GM13977 (cell line): ENCODE measurements around the gene FHIT.

Experiments
- DNase-seq: peaks from one replicate; pipeline ENCODE4 v3.0.0; 2012; ENCODE audit warnings: low spot score
- in situ Hi-C: fragments of 300-500 bp; cut with MboI; formaldehyde crosslinking; loops from one replicate; pipeline ENCODE4 v1.12.0; 2022; ENCODE audit warnings: low sequenced_read_pairs, low pct_unique_long_range_greater_than_20kb, mixed read lengths, inconsistent platforms; ENCODE audit not compliant: unreplicated experiment
- TF ChIP-seq, protein P1 (sequence below): IDR thresholded peaks from 2 replicates; pipeline ENCODE4 v1.5.1; 2012; ENCODE audit warnings: mild to moderate bottlenecking, control low read depth; ENCODE audit not compliant: insufficient read depth; ENCODE audit errors: extremely low read depth, missing control alignments

FHIT gene

DNA sequence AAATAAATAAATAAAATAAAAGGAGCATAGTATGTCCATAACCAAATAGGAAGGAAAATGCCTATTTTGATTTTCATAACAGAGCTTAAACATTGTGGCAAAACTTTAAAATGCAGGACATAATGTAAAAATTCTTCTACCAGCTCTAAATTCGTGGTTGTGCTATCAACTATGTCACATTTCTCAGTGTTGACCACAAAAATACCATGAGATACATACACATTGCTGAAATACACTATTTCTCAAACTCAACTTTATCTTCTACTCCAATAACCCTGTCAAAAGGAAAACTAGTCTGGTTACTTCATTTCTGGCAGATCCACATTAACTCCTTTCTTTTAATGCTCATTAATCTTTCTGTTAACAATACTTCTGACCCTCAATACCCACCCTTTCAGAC lies 523.2 kb downstream of the FHIT start:
- DNase-seq: no peak
- in situ Hi-C loops: no loop called here
- TF ChIP-seq, protein P1, sequence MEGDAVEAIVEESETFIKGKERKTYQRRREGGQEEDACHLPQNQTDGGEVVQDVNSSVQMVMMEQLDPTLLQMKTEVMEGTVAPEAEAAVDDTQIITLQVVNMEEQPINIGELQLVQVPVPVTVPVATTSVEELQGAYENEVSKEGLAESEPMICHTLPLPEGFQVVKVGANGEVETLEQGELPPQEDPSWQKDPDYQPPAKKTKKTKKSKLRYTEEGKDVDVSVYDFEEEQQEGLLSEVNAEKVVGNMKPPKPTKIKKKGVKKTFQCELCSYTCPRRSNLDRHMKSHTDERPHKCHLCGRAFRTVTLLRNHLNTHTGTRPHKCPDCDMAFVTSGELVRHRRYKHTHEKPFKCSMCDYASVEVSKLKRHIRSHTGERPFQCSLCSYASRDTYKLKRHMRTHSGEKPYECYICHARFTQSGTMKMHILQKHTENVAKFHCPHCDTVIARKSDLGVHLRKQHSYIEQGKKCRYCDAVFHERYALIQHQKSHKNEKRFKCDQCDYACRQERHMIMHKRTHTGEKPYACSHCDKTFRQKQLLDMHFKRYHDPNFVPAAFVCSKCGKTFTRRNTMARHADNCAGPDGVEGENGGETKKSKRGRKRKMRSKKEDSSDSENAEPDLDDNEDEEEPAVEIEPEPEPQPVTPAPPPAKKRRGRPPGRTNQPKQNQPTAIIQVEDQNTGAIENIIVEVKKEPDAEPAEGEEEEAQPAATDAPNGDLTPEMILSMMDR: no peak

DNA sequence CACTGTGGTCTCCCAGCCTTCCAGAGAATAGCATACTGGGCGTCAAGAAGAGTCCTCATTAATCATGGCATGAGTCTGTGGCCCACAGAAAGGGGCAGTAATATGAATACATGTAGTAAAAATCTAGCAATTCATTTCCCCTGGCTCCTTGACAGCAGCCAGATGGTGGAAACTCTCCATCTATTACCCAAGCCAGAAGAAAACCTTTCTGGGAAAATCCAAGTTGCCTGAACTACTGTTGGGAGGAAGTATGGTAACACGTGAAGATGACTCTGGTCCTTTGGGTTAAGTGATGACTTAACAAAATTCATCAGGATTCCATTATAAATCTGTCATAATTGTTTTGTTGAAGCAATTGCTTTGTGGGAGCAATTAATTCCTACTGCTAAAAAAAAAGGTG lies 530.5 kb downstream of the FHIT start:
- TF ChIP-seq, protein P1: no peak
- DNase-seq: no peak

DNA sequence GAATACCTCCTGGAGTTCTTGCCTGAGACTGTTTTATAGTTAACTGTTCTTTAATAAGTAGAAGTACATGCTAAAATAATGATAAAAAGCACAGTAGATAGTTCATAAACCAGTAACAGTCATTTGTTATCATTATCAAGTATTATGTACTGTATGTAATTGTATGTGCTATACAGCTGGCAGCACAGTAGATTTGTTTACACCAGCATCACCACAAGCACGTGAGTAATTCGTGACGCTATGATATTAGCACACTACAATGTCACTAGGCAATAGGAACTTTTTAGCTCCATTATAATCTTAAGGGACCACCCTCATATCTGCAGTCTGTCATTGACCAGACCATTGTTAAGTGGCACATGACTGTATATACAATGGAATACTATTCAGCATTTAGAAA lies 534.7 kb downstream of the FHIT start:
- TF ChIP-seq, protein P1: no peak
- in situ Hi-C loops: no loop called here
- no peak for DNase-seq

More for the DNA sequence above, 530.5 kb downstream of the FHIT start:
- in situ Hi-C loops: no loop called here

DNA sequence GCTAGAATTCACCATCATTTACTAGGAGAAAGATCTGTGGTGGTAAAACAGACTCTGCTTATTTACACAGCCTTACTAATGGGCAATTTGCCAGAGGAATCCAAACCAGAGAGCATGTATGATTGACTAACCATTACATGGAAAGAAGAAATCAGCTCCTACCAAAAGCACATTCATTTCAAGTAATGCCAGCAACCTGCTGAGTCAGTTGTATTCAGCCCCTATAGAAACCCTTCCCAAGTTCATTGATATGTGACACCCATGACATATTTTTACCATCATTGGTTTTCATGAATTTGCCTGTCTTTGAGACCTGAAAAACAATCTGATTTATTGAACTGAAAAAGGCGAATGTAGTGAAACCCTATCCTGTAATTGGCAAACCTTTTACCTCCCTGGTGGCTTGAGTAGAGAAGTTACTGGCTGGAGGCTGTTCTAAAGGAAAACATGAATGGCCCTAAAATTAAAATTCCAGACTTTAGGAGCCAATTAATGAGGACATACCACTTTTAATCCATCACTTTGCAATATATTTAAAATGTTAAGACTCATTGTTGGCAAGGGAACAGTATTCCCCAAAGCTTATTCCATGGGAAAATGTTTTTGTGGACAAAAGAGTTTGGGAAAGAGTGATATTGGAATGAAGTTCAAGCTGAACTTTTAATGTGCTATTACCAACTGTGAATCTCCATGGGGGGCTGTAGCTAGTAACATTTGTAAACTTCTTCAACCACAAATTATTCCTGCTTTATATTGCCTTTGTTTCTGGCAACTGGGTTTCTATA lies 542.9 kb downstream of the FHIT start:
- no peak for DNase-seq
- TF ChIP-seq, protein P1: no peak
- in situ Hi-C loops: no loop called here

DNA sequence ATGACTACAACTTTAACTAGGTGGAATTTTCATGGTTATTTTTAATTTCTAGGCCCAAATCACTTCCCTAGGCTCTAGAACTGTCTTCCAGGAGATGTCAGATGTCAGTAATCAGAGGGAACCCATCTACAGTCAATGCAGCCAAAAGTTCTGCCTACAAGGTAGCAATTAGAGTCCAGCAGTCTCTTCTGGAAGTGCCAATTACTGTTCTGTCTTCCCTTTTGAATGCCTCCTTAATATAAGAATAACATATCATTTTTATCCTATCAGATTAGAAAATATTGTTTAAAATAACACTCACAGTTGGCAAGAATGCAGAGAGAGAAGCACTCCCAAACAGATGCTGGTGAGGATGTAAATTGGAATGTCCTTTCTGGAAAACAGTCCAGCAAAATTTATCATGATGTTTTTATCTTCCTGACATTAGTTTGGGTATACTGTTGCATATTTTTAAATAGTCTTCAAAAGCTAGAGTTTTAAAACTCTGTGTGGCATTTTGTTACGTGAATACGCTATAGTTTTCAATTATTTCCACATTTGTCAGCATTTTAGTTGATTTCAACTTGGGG lies 543.7 kb downstream of the FHIT start:
- TF ChIP-seq, protein P1: no peak
- no peak for DNase-seq
- in situ Hi-C loops: no loop called here

DNA sequence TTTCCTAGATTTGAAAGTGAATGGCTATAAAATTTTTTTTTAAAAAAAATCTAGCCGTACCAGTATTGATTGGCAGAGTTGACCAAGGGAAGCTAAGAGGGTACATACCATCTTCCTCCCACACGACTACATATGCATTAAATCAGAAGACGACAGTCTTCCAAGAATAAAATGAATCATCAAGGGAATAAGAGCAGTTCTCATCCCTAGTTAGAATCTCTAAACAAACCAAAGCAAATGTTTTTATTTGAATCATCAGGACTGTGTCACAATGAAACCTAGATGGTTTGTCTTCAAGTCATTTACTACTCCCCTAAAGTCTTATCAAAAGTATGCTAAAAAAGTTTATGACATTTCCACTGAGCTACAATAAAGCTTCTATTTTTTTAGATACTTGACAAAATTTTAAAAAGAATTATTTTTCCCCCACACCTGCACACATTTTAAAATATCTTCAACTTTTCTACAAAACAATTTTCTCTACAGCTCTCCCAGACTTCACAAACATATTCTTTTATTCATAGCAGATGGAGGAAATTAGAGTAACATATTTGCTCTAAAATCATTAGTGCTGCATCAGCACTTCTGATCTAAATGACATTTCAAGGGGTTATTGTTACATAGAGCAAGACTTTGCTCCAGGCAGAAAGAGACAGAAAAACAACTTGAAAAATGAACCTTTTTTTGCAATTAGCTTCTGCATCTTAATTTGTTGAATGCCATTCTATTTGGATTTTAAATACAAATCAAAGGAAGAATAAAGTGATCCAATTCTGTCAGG lies 547.1 kb downstream of the FHIT start:
- in situ Hi-C loops: no loop called here
- TF ChIP-seq, protein P1: no peak
- no peak for DNase-seq
